ENCODE measurements around the gene CP.
"Not testable (repeated sequence)": the region's sequence is repeated elsewhere in the genome, so short reads cannot be mapped to it uniquely, and the experiment has no call there.

Gene CP

GRCh38 chr3:149221783-149222517, at the start of gene CP:
Gene CP (minus strand): TSS chr3:149221829. CDS start chr3:149221792, 37 bp downstream.
- DNase-seq, result no peak

GRCh38 chr3:149270180-149270579, 48.6 kb upstream of the CP start:
- no peak for DNase-seq

DNA sequence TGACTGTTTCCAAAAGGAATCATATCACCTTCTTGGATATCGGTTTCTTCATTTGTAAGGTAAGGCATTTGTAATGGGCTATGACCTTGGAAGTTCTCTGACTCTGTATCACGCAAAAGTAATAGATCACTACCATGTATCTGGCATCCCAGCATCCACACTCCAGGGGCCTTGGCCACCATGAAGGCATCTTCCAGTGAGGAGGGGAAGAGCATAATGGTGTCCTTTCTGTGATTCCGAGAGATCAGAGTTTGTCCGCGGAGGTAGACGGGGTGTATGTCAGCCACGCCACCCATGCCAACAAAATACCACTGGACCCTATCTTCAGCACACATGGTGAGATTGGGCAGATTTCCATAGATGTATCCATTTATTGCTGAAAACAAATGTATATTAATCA, 48.1 kb upstream of the CP start:
- DNase-seq, result no peak

GRCh38 chr3:149267565-149267964, 45.9 kb upstream of the CP start:
- no peak for DNase-seq

- no peak for DNase-seq
Measured at GRCh38 chr3:149266736-149267135, 45.1 kb upstream of the CP start.

GRCh38 chr3:149263856-149264255, 42.2 kb upstream of the CP start:
- no peak for DNase-seq

- no peak for DNase-seq
Measured at GRCh38 chr3:149258714-149259113, 37.1 kb upstream of the CP start.

DNA sequence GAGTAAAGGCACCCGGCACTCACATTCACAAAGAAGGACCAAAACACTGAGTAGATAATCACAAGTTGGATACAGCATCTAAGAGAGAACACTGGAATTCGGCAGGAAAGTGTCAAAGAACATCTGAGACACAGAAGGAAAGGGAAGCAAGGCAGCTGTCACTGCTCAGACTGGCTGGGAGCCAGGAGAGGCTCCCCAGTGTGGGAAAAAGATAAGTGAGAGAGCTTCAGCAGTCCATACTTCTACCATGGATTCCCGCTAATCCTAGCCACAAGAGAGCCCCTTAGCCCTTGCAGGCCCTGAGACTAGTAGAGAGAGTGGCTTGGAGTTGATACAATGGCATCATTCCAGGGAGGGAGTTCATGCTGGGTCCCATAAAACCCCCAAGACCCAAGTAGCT, 36.7 kb upstream of the CP start:
- no peak for DNase-seq

GRCh38 chr3:149252272-149252671, 30.6 kb upstream of the CP start:
- no peak for DNase-seq

- no peak for DNase-seq
Measured at GRCh38 chr3:149251186-149251585, 29.6 kb upstream of the CP start.

- peak in 7 of 56 donors; percentile 5 to 40 (median 13) for DNase-seq
Measured at GRCh38 chr3:149247929-149248691, 26.5 kb upstream of the CP start.

- DNase-seq, result no peak
Measured at GRCh38 chr3:149247008-149247710, 25.5 kb upstream of the CP start.

DNA sequence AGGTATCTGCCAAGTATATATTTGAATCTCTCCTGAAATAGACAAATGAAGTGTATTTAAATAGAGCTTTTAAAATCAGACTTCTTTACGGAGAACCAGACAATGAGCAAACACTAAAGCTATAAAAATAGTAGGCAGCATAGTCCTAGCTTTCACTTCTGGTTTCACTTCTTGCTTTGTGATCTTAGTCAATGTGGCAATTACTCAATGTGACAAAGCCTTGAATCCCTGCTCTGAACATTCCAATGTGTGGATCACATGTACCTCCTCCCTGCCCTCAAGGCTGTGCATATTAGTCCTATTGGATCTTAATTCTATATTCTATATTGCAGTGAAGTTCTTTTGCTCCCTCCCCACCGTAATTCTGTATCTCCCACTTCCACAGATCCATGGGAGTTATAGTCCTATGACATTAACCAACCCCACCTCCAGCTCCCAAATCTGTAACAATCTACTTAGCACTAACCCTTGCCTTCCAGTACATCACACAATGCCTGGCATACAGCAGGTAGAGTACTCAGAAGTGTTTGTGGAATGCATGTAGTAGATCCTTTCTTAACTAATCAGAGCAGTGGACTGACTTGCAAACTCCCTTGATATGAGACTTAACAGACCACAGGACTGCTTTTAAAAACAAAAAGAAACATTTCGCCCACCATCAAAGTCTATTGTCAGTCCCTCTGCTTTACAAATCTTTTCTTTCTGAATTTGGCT, 24.3 kb upstream of the CP start:
- DNase-seq, result no peak

- no peak for DNase-seq
Measured at GRCh38 chr3:149243540-149243939, 21.9 kb upstream of the CP start.

DNA sequence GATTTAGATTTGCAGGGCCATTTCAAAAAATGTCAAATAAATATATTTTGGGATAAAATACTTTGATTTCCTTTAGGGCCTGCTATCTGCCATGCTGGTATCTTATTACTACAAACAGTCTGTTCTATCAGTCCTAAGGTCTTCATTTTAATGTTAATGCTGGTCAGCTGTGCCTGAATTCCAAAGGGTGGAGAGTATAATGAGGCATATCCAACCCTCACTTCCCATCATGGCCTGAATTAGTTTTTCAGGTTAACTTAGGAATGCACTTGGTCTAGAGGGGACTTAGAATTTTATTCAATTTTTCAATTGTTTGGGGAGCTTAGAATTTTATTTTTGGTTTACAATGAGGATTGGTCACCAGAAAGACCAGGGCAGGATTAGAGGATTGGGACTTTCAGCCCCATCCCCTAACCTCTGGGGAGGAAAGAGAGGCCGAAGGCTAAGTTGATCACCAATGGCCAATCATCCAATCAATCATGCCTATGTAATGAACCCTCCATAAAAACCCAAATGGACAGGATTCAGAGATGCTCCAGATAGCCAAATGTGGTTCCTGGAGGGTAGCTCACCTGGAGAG, 17.8 kb upstream of the CP start:
- DNase-seq, result no peak

GRCh38 chr3:149238268-149238667, 16.6 kb upstream of the CP start:
- not testable (repeated sequence) for DNase-seq

GRCh38 chr3:149235599-149236424, 14.2 kb upstream of the CP start:
- DNase-seq, result no peak

- DNase-seq, result no peak
Measured at GRCh38 chr3:149234671-149235245, 13.1 kb upstream of the CP start.

DNA sequence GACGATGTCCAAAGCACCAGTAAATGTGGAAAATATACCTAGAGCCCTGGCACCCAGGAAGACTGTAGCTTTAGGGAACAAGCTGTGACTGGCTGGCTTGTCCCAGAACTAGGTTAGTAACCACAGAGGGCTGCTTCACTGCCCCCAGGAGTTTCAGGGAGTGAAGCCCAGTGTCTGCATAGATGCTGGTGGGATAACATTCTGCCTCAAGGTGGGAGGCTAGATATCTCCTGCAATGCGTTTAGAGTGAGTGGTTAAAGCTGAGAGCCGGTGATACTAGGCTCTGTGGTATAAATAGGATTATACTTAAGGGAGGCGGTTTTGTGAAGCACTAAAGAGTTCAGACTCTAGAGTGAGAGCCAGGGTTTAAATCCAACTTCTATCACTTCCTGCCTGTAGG, 11.7 kb upstream of the CP start:
- no peak for DNase-seq

GRCh38 chr3:149231871-149232270, 10.2 kb upstream of the CP start:
- no peak for DNase-seq
